ENCODE data around the gene LRRIQ3.

LRRIQ3 gene

DNA sequence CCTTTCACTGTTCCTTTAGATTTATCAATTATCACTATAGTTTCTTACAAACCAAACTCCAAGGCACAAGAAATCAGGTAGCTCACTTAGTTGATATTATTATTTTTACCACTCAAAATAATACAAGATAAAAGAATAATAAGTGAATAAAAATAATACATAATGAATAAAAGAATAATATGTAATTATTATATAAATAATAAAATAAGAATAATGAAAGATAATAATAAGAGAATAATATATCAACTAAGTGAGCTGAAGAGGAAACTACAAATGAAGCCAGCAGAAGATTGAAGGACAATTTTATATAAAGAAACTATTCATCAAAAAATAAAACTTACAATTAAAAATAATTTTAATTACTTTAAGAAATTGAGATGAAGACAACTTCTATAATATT is 90.6 kb downstream of the LRRIQ3 start:
- no peak for DNase-seq

DNA sequence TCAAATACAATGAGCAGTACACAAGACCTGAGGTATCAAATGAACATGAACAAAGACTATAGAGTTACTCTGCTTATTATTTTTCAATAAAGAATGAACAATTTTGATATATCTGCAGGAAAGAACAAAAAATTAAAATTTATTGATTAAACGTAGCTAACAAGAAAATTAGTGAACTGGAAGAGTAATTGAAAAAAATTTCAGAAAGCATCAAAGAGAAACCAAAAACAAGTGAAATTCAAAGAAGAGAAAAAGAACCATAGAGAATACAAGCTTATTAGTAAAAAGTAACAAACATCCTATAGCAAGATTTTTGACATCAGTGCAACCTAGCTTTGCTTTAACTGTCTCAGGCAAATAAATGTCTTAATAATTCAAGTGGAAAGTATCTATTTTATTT is 106.6 kb downstream of the LRRIQ3 start:
- no peak for DNase-seq

DNA sequence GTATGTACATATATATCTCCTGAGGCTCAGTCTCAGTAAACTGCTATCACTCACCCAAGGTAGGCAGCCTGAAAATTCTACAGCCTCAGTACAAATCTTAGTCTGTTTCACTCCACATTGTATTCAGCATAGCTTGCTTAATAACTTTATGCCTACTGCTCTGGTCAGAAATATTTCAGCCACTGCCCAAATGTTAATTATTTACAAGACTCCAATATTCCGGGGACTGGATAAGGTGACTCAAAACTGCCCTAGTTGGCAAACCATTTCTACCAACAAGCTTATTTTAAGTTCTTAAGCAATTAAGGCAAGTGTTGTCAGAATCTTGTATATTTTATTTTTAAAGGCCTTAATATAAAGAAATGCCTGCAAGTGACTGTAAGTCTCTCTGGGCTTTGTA is 114.8 kb downstream of the LRRIQ3 start:
- no peak for DNase-seq

GRCh38 chr1:74065081-74065480 is 132.9 kb downstream of the LRRIQ3 start:
- no peak for DNase-seq

DNA sequence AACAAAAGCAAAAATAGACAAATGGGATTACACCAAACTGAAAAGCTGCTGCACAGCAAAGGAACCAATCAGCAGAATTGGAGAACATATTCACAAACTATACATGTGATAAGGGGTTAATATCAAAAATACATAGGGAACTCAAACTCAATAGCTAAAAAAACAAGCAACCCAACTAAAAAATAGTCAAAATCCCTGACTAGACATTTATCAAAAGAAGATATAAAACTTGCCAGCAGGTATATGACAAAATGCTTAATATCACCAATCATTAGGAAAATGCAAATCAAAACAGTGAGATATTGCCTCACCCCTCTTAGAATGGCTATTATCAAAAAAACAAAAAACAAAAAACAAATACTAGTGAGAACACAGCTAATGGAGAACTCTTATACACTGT is 140.3 kb downstream of the LRRIQ3 start:
- DNase-seq = no peak

- DNase-seq = no peak
Observed at GRCh38 chr1:74053407-74053806, 144.6 kb downstream of the LRRIQ3 start.

DNA sequence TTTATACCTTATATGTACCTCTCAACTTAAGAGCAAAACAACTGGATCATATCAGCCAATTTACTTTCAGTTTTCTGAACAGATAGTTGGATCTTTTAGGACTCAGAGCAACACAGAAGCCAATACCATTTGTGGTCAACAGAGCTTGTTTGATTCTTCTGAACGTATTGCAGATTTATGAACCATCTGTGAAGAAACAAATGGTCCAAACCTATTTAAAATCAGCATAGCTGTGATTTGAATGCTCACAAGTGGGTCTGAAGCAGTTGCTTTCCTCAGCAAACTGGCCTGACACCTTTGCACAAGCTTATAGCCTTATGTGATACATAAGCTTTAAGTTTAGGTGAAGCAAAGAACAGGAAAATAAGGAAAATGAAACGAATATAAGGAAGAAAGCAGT is 147.6 kb downstream of the LRRIQ3 start:
- DNase-seq = no peak

DNA sequence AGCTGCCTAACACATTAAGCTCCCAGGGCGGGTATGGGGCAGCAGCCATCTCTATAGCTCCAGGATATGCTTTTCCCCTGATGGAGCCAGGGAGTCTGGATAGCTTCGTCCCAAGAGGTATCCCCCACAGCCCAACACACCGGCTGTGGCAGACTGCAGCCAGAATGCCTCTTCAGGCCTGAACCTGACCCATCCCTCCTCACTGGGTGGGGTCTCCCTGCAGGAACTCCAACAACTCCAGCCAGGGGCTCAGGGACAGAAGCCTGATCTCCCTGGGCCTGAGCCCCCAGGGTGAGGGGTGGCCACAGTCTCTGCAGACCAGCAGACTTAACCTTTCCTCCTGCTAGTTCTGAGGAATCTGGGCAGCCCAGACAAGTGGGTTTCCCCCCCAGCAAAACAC is 159.9 kb downstream of the LRRIQ3 start:
- DNase-seq = no peak

DNA sequence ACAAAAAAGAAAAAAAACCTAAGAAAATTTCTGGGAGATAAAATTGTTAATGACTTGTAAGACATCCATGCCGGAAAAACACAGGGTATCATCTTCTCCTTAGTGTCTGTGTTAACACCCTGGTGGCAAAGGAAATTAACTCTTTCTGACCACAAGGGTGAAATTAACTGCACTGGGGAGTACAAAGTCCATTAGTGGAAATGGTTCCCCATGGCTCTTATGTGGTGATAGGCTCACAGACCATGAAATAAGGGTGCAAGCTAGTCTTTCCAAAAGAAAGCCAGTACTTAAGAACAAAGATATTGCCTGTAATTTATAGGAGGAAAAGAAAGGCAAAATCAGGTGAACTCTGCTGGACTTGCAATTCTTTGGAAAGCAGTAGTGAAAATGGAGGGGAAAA is 185.4 kb downstream of the LRRIQ3 start:
- no peak for DNase-seq

DNA sequence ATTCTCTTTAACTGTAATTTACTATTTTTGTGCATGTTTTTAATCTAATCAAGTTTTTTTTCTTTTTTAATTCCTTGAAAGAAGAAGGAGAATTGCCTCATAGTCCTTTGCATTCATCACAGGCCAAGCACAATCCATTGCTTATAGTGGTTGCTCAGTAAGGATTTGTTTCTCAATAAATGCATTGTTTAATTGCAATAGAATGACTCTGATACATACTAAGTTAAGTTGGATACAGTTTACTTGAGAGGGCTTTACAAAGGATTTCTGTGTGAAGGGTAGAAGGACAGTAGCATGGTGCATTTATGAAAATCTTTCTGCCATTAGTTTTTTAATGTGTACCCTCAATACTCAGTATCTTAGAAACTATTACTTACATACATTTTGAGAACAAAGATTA is 186.2 kb downstream of the LRRIQ3 start:
- no peak for DNase-seq

DNA sequence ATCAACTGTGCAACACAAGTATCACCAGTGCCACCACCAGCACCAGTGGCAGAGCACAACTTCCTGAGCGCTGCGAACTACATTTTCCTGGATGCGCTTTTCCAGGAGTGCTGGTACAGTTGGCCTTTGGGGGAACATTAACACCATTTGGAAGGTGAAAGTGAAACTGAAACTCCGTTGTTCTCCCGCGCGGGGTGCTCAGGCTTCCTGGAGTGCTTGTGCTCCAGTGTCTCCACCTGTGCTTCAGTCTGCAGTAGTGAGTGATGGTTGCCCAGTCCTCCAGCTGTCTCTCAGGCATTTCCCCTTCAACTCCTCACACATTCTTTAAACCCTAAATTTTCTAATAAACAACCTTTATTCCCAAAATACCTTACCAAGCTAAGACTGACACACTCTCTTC is 187.8 kb downstream of the LRRIQ3 start:
- no peak for DNase-seq

DNA sequence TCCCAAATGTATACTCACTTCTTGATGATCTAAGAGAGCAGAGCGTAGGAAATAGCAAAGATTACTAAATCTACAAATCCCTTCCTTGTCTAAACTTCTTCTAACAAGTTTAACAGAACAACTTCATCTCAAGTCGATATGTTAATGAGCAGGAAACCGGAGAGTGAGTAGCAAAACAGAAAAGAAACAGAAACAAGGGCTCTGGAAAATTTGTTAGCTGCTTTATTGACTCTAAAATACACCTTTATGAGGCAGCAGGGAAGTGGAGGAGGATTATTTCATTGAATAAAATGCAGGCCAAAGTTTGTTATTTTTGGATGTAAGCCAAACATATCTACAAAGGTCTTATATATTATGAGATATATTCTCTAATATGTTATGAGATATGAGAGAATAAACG is 192.4 kb downstream of the LRRIQ3 start:
- no peak for DNase-seq

- no peak for DNase-seq
Observed at GRCh38 chr1:74003806-74004205, 194.2 kb downstream of the LRRIQ3 start.

DNA sequence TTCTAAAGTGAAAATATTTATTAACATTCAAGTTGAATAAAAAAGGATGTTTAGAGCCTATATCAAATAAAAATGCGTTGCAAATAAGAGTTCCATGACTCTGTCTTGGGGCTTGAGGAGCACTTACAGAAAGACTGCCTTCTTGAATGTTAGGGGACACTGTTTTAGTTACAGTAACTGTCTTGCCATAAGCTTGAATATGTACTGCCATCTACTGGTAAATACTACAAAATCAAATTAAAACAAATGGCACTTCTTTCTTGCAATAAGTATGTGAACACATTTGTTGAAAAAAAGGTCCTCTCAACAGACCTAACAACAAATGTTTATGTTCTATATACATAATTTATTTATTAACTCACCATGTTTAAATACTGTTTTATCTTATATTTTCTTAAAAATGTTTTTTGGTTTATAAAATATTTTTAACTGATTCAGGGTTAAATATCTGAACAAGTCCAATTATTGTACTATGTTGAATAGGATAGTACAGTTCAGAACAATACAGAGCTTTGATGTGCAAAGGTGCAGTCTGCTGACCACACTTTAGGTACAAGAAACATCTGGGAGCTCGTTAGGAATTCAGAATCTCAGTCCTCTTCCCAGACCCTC is 199.5 kb downstream of the LRRIQ3 start:
- peak; percentile 62 to 68 for DNase-seq

GRCh38 chr1:73980324-73981040 is 217.5 kb downstream of the LRRIQ3 start:
- DNase-seq = peak; percentile 94

DNA sequence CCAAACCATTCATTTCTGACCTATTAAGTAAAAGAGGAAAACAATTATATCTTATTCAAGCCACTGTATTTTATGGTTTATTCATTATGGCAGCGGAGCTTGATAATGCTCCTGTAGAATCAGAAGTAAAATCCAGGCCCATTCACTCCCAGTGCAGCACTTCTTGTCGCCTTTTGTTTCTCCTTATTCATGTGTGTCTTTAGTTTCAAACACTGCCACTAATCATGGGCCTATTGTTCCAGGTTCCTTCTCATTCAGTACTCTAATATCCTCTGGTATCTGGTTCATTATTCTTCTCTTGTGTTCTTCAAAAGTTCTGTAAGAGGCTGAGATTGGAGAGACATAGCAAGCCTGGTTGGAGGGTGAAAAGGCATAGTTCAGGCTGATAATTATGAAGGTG is 218.3 kb downstream of the LRRIQ3 start:
- DNase-seq = peak in 1 of 2 experiments; percentile 1

DNA sequence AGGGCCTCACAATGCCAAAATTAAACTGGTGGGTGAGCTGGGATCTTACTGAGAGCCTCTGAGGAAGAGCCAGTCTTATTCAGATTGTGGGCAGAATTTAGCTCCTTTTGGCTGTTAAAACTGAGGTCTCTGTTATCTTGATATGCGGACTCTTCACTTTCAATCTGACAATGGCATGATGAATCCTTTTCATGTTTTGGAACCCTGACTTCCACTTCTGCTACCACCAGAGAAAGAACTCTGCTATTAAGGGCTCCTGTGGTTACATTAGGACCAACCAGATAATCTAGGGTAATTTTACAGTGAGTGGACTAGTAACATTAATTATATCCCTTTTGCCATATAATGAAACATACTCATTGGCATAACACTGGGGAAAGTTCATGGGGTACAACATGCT is 219.0 kb downstream of the LRRIQ3 start:
- no peak for DNase-seq

All from NCI-H526 (cell line).